ENCODE measurements around the gene NKD1.
"Not testable (repeated sequence)": the region's sequence is repeated elsewhere in the genome, so short reads cannot be mapped to it uniquely, and the experiment has no call there.

Gene NKD1, protein sequence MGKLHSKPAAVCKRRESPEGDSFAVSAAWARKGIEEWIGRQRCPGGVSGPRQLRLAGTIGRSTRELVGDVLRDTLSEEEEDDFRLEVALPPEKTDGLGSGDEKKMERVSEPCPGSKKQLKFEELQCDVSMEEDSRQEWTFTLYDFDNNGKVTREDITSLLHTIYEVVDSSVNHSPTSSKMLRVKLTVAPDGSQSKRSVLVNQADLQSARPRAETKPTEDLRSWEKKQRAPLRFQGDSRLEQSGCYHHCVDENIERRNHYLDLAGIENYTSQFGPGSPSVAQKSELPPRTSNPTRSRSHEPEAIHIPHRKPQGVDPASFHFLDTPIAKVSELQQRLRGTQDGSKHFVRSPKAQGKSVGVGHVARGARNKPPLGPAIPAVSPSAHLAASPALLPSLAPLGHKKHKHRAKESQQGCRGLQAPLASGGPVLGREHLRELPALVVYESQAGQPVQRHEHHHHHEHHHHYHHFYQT

DNA sequence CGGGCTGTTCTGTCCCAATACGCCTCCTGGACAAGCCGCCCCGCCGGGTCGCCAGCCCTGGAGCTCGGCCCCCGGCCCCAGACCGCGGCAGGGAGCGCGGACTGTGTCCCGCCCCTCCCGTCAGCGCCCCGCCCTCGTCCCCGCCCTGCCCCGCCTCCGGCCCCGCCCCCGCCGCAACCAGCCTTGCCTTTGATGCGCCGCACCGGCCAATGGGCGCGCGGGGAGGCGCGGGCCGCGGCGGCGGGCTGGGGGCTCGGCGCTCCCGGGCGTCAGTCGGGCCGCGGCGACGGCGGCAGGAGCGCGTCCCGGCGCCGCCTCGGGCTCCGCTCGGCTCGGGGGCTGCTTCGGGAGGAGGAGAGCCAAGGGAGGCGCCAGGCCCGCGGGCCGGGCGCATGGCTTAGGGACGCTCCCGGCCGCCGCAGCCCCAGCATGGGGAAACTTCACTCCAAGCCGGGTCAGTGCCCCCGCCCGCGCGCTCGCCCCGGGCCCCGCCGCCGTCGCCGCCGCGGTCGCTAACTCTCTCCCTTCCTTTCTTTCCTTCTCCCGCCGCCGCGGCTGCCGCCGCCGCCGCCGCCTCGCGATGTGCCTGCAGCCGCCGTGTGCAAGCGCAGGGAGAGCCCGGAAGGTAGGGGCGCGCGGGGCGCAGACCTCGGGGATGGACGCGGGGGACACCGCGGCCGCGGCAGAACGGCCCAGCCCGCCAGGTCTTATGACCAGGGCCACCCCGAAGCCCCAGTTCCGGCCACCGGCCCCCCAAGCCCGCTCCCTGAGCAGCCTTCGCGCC, at the start of gene NKD1:
NKD1 (plus strand) TSS at position 272 of the 784 bp plus-strand sequence; CDS start at position 430, 158 bp downstream.
- DNase-seq: peak; percentile 47 to 83 (median 68)

DNA sequence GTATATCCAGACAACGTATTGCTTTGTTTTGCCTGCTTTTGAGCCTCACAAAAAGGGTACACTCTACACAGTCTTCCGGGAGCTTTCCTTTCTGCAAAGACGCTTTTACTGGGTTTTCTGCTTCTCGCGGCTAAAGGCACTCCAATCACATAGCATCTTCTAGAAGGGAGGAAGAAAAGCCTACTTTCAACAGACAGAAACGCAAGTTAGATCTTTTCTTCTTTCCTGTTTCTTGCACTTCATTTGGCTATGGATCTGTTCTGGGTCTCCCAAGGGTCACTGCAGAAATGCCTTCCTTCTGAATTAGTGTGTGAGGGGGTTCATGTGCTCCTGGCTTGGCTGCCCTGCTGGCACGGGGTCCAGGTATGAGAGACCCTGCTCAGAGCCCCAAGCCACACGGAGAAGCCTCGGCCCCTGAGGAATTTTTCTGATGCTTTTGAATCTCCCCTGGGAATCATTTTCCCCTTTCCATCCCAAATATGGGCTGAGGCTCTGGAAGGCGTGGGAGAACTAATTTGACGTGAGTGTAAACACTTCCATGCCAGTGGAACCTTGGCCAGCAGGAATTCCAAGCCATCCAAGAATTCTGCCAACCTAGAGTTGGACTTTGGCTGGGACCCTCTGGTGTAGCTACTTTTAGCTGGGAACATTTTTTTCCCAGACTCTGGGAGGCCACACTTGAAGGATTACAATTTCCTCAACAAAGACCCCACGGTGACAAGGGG, 49.6 kb upstream of the NKD1 start:
- DNase-seq: no peak

DNA sequence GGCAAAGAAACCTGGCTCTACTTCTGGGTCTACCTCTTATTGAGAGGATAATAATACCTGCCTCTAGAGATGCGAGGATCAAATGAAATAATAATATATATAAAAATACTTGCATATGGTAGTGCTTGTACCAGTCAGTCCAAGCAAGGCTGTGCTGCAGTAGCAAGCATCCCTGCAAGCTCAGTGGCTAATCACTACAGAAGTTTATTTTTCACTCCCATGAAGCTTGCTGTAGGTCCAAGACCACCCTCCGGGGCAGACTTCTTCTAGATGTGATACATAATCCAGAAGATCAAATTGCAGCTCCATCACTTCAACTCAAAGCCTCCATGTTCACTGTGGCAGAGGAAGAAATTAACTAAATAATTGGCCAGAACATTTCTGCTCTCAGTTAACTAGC, 48.9 kb upstream of the NKD1 start:
- DNase-seq: no peak

DNA sequence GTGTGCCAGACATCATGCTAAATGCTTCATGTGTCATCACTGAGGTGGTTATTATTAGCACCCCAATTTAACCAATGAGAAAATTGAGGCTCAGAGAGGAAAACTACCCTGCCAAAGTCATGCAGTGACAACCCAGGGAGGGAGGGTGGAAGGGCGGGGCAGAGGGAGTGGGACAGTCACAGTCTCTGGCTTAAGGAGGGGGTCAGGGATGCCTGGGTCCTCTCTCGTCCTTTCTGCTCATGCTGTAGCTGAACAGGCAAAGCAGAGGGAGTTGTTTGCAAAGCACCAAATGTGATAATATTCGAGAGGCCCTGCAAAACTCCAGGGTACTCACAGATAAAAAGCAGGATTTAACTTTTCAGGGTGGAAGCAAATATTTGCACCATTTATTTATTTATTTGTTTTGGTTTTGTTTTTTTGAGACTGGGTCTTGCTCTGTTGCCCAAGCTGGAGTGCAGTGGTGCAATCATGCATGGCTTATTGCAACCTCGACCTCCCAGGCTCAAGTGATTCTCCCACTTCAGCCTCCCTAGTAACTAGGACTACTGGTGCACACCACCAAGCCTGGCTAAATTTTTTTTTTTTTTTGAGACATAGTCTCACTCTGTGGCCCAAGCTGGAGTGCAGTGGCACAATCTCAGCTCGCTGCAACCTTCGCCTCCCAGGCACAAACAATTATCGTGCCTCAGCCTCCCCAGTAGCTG, 47.9 kb upstream of the NKD1 start:
- DNase-seq: no peak

DNA sequence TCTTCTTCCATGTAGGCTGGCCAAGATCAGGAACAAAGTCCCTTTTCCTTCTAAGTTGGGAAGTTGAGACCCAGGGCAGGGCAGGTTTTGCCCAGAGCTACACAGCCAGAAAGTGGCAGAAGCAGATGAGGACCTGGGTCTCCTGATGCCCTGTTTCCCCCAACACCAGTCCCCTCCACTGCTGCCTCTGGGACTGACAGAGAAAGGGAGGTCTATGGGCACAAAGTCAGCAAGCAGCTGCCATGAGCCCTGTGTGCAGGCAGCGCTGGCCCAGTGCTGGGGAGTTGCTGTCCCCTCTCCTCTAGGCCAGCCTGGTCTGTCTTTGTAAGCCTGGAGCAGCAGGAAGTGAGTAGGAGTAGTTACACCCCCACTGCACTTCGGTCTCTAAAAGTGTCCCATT, 46.9 kb upstream of the NKD1 start:
- no peak for DNase-seq

DNA sequence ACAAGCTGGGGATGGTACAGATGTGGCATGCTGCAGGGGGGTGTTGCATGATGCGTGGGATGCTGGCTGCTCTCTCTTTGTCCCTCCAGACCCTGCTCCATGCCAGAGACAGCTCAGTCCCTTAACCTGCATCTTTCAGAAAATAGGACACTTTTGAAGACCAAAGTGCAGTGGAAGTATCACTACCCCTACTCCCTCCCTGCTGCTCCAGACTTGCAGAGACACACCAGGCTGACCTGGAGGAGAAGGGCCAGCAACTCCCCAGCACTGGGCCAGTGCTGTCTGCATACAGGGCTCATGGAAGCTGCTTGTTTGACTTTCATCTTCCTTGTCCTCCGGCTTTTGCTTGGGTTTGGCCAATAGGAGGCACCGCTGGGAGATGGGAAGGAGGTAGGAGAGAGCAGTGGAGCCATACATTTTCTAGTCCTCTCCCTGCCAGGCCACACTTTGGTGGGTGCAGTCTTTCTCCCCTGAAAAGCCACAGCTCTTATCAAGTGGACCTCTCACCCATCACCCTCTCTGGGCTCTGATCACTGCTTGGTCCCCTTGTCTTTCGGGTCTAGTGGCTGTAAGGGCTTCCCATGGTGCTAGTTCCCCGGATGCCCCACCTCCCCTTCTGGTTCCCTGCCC, 46.1 kb upstream of the NKD1 start:
- no peak for DNase-seq

DNA sequence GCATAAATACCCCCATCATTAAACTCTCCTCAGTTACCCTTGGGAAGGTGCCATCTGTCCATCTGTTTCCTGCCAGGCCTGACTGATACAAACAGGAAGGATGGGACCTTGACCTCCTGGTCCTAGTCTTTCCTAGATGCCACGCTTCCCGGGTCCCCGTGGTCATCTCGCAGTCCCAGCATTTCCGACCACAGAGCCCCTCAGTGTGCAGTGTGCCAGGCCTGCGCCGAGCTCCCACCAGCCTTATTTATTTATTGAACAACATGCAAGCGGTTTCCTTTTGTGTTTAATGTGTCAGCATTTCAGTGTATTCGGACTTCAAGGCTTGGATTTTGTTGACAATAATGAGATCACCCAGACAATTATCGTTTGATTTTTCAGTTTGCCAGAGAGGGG, 45.6 kb upstream of the NKD1 start:
- DNase-seq: no peak

DNA sequence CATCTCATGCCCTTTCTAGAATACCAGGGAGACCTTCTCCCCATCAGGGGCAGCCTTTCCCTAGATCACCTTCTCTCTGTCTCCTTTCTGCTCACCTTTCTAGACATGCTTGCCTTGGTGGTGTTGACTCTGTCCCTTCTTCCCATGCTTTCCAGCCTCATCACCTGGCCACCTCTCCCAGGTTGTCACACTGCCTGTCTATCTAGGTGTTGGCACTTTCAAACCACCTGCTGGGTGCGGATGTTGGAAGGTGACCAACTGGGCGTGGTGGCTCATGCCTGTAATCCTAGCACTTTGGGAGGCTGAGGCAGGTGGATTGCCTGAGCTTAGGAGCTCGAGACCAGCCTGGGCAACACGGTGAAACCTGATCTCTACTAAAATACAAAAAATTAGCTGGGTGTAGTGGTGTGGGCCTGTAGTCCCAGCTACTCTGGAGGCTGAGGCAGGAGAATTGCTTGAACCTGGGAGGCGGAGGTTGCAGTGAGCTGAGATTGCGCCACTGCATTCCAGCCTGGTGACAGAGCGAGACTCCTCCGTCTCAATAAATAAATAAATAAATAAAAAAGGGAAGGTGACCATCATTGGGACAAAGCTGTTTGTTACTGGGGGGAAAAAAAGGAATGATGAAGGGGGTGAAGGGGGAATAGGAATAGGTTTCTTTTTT, 44.2 kb upstream of the NKD1 start:
- not testable (repeated sequence) for DNase-seq

DNA sequence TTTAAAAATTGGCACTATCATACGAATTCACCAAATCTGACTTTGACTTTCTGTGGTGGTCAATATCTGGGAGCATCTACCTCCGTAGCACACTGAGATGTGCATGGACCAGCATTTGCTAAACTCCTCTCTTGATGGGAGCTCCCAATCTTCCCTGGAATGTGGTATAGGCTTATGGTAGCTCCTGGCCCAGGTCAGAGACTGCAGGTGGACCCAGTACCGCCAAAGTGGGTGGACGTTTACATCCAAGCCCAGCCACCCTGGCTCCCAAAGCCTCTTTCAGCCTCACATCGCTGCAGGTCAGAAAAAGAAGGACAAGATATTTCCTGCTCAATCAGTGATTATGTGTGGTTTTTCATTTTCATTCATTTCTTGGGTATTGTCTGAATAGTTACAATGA, 43.1 kb upstream of the NKD1 start:
- no peak for DNase-seq

DNA sequence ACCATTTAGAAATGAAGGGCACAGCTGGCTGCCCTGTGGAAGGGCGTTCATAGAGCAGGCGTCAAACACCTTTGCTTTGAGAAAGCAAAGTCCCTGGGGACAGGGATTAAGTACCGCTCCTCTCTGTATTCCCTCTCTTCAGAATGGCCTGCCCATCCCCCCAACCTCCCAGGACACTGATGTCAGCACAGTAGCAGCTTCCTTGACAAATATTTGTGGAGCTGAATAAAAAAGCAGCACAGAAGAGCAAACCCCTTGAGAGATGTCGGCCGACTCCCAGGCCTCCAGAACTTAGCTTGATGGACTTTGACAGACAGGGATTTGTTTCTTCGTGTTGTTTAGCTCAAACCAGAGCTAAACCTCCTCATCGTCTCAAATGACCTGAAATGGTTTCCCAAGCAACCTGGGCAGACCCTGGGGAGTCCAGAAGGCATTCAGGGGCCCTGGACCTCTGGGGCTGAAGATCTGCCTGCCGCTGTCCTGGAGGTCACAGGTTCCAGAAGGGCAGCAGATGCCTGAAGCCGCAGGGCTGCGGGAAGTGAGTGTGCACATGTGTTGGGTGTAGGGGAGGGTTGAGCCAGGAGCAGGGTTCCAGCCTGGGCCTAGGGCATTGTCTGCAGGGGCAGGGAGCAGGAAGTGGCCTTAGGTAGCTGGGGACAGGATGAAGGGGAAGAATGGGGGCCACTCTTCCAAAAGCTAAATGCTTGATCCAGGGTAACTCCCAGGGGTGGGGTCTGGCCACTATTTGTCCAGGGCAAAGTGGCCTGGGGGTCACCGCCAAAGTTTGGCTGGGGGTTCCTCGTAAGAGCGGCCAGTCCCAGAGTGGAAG, 42.3 kb upstream of the NKD1 start:
- no peak for DNase-seq

DNA sequence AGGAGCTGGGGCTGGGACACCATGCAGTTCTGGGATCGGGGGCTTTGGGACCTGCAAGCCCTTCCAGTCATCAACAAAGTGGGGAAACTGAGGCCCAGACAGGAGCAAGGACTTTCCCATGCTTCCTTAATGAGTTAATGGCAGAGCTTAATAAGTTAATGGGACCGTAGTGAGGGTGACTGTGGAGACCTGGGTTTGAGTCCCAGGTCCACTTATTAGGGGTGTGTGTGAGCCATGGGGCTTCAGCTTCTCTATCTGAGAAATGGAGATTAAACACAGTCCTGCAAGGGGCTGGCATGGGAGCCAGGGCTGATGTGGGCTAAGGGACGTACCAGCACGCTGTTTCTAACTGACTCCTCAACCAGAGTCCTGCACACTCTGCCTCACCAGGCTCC, 41.7 kb upstream of the NKD1 start:
- no peak for DNase-seq

DNA sequence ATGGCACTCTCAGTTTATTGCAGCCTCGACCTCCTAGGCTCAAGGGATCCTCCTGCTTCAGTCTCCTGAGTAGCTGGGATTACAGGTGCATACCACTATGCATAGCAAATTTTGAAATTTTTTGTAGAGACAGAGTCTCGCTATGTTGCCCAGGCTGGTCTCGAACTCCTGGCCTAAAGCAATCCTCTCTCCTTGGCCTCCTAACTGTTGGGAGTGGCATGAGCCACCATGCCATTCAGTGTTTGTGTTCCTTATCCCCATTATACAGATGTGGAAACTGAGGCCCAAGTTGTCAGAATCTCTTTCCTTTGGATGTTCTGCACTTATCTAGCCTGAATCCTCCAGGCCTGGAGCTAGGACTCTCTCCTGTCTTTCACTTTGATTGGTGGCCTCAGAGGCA, 40.8 kb upstream of the NKD1 start:
- no peak for DNase-seq

DNA sequence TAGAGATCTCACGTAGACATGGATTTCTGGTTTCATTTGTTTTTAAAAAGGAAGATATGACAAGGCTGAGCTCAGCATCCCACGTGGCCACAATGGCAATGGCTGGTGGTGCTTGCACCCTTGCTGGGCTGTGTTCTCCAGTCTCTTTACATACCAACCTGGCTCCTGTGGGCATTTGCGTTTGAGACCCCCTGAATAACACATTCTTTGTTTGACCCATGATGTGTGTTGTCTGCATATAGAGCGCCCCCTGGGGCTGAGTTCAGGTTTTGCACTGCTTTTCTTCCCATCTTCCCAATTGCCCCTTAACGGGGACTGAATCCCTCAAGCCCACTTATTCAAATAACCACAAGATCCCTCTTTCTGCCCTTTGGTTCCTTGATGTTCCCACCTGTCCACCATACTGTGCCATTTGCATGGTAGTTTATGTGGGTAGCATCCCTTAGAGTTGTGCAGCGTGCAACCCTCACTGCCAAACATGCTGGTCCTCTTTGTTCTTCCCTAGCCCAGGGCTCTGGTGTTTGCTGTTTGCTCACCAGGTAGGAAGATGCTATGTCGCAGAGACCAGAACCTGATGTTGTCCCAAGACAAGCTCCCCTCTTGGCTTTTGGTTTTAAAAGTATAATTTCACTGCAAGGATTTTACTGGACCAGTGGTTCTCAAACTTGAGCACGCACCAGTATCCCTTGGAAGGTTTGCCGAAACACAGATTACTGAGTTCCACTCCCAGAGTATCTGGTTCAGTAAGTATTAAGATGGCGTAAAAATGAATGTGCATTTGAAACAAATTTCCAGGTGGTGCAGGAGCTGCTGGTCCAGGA, 38.5 kb upstream of the NKD1 start:
- DNase-seq: peak in 1 of 4 experiments; percentile 7

DNA sequence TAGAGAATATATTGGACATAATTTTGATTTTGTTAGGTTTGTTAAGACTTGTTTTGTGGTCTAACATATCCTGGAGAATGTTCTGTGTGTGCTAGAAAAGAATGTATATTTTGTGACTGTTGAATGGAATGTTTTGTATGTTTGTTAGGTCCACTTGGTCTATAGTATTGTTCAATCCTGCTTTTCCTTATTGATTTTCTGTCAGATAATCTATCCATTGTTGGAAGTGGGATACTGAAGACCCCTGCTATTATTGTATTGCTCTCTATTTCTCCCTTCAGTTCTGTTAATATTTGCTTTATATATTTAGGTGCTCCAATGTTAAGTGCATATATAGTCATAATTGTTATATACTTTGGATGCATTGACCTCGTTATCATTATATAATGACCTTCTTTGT, 33.0 kb upstream of the NKD1 start:
- no peak for DNase-seq

DNA sequence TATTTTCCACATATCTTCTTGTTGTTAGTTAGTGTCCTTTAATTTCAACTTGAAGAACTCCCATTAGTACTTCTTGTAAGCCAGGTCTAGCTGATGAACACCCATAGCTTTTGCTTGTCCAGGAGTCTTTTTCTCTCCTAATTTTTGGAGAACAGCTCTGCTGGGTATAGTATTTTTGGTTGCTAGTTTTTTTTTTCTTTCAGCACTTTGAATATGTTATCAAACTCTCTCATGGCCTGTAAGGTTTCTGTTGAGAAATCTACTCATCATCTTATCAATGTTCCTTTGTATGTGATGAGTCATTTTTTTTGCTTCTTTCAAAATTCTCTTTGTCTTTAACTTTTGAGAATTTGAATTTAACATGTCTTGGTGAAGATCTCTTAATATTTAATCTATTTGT, 31.8 kb upstream of the NKD1 start:
- no peak for DNase-seq

DNA sequence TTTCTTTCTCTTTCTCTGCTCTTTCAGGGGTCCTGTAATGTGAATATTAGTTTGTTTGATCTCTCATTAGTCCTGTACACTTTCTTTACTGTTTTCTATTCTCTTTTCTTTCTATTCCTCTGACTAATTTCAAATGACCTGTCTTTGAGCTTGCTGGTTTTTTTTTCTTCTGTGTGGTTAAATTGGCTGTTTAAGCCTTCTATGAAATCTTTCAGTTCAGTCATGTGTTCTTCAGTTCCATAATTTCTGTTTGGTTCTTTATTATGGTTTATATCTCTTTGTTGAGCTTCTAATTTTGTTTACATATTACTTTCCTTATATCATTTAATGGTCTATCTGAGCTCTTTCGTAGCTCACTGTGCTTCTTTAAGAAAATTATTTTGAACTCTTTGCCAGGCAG, 31.3 kb upstream of the NKD1 start:
- no peak for DNase-seq

DNA sequence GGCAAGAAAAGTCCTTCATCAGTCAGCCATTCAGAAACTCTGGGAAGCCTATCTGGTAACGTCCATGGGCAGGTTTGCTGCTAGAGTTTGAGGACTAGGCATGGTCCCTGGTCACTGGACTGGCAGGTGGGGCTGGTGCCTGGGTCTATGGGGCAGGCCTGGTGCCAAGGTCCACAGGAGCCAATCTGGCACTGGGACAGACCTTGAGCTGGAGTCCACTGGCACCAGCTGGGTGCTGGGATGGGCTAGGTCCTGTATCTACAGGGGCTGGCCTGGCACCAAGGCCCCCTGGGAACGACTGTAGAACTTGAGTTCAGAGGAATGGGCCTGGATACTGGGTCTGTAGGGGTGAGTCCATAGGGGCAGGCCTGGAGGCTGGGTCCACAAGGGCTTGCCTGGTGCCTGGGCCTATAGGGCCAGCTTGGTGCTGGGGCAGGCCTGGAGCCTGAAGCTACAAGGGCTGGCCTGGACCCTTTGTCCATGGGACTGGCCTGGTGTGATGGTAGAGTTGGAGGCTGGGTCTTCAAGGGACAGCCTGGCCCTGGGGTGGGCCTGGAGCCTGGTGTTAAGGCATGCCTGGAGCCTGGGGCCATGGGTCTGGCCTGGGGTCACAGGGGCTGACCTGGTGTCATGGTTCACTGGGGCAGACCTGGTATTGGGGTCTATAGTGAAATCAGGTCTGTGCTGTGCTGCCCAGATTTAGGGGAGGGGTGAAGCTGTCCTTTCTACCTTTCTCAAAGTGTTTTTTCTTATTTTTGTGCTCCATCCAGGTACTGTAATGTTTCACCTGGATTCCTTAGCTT, 30.5 kb upstream of the NKD1 start:
- DNase-seq: no peak

DNA sequence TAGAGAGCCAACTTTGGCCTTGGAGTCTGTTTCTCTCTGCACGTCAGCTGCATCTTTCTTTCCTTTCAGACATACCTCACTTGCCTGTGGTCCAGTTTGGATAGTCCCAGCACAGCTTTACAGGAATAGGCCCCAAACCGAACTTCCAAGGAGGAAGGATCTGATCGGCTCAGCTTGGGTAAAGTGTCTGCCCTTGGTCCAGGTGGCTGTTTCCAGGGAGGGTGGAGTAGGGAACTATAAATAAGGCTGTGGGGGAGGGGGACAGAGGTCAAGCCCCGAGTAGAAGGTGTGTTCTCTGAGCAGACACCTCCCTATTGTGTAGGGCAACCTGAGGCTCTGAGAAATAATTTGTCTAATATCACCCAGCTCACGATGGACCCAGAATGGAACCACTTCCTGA, 29.2 kb upstream of the NKD1 start:
- DNase-seq: no peak

DNA sequence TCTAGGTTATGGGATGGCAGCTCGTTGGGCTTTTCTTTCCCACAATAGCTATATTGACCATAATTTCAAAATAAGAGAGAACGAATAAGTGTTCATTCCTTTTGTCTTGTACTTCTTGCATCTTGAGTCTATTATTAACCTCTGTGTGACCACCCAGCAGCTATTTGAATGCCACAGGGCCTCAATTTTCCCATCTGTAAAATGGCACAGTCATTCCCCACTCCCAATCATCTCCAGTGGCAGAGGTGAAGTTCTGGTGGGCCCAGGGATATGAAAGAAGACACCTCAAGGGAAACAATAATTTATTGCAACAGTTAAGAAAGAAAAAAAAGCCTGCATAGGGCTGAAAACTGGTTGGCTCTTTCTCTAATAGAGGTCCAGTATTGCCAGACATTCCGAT, 28.6 kb upstream of the NKD1 start:
- no peak for DNase-seq
